ENCODE results near the gene LDHAL6A. TPM values are rescaled to one million over a fixed set of nuclear protein-coding genes. Genes with fewer than 3 reads are reported as not detected.

The LDHAL6A gene
- polyA plus RNA-seq, 1 donor from 2014 or later = not detected

DNA sequence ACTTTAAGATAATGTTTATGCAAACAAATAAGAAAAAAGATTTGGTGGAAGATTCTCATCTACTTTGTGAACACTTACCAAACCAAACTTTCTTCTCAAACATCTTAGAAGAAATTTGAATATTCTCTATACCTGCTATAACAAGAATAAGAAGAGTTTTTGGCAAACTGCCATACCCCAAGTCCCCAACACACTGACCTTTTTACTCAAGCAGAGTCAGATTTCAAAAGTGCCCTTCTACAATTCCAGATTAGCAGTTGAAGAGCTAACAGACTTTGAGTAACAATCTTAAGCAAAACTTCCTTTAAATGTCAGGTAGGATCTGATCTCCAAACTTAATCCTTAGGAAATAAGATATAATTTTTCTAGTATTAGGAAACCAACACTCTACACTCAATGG is 37.2 kb downstream of the LDHAL6A start:
- Histone ChIP-seq H3K36me3 (ENCODE audit: insufficient read depth, low read length) (no peaks in the 10 kb centered on the region), H3K27me3 (ENCODE audit: insufficient read depth, low read depth, low read length) (no peaks in the 10 kb centered on the region), H3K4me2 (ENCODE audit: low read length) (no peak overlapping the region), H3K79me2 (replicated peaks; ENCODE audit: insufficient read depth, low read length) (no peaks in the 10 kb centered on the region), H3K9ac (ENCODE audit: low read length) (no peak overlapping the region), H3K9me3 (ENCODE audit: low read length) (no peaks in the 10 kb centered on the region), H3K9me2 (ENCODE audit: insufficient read depth, low read length) (no peaks in the 10 kb centered on the region), H2AFZ (ENCODE audit: low read depth, low read length) (no peak overlapping the region), H3K4me3 (ENCODE audit: low read length) (no peak overlapping the region), H4K20me1 (ENCODE audit: insufficient read depth) (no peaks in the 10 kb centered on the region), H3K27ac (ENCODE audit: low read length) (no peak overlapping the region), H3F3A (ENCODE audit: insufficient read depth, low read length, poor library complexity, severe bottlenecking) (no peaks in the 10 kb centered on the region)
- no peak for TF ChIP-seq TAF1 (IDR thresholded peaks at IDR 0.05; ENCODE audit: low read depth)
- TF ChIP-seq, protein P1, sequence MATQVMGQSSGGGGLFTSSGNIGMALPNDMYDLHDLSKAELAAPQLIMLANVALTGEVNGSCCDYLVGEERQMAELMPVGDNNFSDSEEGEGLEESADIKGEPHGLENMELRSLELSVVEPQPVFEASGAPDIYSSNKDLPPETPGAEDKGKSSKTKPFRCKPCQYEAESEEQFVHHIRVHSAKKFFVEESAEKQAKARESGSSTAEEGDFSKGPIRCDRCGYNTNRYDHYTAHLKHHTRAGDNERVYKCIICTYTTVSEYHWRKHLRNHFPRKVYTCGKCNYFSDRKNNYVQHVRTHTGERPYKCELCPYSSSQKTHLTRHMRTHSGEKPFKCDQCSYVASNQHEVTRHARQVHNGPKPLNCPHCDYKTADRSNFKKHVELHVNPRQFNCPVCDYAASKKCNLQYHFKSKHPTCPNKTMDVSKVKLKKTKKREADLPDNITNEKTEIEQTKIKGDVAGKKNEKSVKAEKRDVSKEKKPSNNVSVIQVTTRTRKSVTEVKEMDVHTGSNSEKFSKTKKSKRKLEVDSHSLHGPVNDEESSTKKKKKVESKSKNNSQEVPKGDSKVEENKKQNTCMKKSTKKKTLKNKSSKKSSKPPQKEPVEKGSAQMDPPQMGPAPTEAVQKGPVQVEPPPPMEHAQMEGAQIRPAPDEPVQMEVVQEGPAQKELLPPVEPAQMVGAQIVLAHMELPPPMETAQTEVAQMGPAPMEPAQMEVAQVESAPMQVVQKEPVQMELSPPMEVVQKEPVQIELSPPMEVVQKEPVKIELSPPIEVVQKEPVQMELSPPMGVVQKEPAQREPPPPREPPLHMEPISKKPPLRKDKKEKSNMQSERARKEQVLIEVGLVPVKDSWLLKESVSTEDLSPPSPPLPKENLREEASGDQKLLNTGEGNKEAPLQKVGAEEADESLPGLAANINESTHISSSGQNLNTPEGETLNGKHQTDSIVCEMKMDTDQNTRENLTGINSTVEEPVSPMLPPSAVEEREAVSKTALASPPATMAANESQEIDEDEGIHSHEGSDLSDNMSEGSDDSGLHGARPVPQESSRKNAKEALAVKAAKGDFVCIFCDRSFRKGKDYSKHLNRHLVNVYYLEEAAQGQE (IDR thresholded peaks at IDR 0.05; ENCODE audit: borderline replicate concordance) = no peak
- no peak for TF ChIP-seq SMC3 (conservative IDR thresholded peaks at IDR 0.05; ENCODE audit: poor library complexity)

DNA sequence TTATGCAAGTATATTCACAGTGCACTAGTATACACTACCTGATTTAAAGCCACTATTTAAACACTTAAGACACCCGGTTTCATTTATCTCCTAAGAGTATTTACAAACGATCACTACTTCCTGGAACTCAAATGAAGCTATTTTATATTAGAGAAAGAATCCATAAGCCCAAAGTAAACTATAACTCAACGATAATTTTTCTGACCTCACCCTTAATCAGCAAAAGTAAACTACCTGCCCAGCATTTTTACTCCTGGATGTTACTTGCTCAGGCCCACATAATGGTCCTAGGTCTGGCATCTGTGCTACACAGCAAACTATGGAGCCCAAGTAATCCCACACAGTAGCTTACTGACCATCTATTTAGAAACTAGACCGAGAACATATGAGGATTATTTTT is 37.7 kb downstream of the LDHAL6A start:
- TF ChIP-seq, protein P1 (IDR thresholded peaks at IDR 0.05; ENCODE audit: borderline replicate concordance) = no peak
- Histone ChIP-seq H4K20me1 (ENCODE audit: insufficient read depth) (no peaks in the 10 kb centered on the region), H3K9me3 (ENCODE audit: low read length) (no peaks in the 10 kb centered on the region), H3K36me3 (ENCODE audit: insufficient read depth, low read length) (no peaks in the 10 kb centered on the region), H3K9ac (ENCODE audit: low read length) (no peak overlapping the region), H3K27me3 (ENCODE audit: insufficient read depth, low read depth, low read length) (no peaks in the 10 kb centered on the region), H3K79me2 (replicated peaks; ENCODE audit: insufficient read depth, low read length) (no peaks in the 10 kb centered on the region), H3K27ac (ENCODE audit: low read length) (no peak overlapping the region), H3K9me2 (ENCODE audit: insufficient read depth, low read length) (no peaks in the 10 kb centered on the region), H2AFZ (ENCODE audit: low read depth, low read length) (no peak overlapping the region), H3K4me3 (ENCODE audit: low read length) (no peak overlapping the region), H3K4me2 (ENCODE audit: low read length) (no peak overlapping the region), H3F3A (ENCODE audit: insufficient read depth, low read length, poor library complexity, severe bottlenecking) (no peaks in the 10 kb centered on the region)

DNA sequence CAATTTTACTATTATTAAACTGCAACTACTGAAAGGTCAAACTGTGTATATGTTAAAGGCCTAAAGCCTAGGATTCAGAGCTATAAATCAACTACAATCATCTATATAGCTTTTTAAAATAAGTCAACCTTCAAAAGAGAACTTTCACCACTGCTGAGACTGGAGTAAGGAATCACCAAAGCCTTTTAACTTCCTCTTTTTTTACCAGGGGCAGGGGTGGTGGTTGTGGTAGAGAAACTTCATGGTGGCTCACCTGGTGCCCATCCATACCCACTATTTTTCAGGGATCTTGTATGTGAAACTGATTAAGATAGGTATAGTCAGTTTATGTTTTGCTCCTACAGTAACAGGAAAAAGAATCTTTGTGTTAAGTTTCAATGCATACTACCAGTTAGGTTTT is 39.6 kb downstream of the LDHAL6A start:
- TF ChIP-seq MXI1 (conservative IDR thresholded peaks at IDR 0.05; ENCODE audit: poor library complexity, severe bottlenecking) (no peak), RAD21 (conservative IDR thresholded peaks at IDR 0.05) (no peak), EZH2 (IDR thresholded peaks at IDR 0.05; ENCODE audit: borderline replicate concordance, insufficient read depth, low read length, poor library complexity, severe bottlenecking) (no peak), POLR2AphosphoS5 (IDR thresholded peaks at IDR 0.05) (no peak), TAF1 (IDR thresholded peaks at IDR 0.05; ENCODE audit: low read depth) (no peak), EP300 (conservative IDR thresholded peaks at IDR 0.05; ENCODE audit: poor library complexity, severe bottlenecking) (no peak), SMC3 (conservative IDR thresholded peaks at IDR 0.05; ENCODE audit: poor library complexity) (no peak)
- TF ChIP-seq, protein P2, sequence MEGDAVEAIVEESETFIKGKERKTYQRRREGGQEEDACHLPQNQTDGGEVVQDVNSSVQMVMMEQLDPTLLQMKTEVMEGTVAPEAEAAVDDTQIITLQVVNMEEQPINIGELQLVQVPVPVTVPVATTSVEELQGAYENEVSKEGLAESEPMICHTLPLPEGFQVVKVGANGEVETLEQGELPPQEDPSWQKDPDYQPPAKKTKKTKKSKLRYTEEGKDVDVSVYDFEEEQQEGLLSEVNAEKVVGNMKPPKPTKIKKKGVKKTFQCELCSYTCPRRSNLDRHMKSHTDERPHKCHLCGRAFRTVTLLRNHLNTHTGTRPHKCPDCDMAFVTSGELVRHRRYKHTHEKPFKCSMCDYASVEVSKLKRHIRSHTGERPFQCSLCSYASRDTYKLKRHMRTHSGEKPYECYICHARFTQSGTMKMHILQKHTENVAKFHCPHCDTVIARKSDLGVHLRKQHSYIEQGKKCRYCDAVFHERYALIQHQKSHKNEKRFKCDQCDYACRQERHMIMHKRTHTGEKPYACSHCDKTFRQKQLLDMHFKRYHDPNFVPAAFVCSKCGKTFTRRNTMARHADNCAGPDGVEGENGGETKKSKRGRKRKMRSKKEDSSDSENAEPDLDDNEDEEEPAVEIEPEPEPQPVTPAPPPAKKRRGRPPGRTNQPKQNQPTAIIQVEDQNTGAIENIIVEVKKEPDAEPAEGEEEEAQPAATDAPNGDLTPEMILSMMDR (IDR thresholded peaks at IDR 0.05; ENCODE audit: poor library complexity, severe bottlenecking) = no peak
- TF ChIP-seq, protein P1 (IDR thresholded peaks at IDR 0.05; ENCODE audit: borderline replicate concordance) = no peak
- no peak overlapping the region for H3K4me3 ChIP-seq (ENCODE audit: low read length)
- H3K79me2 ChIP-seq (replicated peaks; ENCODE audit: insufficient read depth, low read length) = no peaks in the 10 kb centered on the region
- no peak overlapping the region for H3K4me2 ChIP-seq (ENCODE audit: low read length)
- peaks cover 6% of the 10 kb centered on the region for H3K36me3 ChIP-seq (ENCODE audit: insufficient read depth, low read length)
- H3F3A ChIP-seq (ENCODE audit: insufficient read depth, low read length, poor library complexity, severe bottlenecking) = no peaks in the 10 kb centered on the region
- H3K27me3 ChIP-seq (ENCODE audit: insufficient read depth, low read depth, low read length) = no peaks in the 10 kb centered on the region
- no peak overlapping the region for H3K9ac ChIP-seq (ENCODE audit: low read length)
- no peaks in the 10 kb centered on the region for H3K9me2 ChIP-seq (ENCODE audit: insufficient read depth, low read length)
- H4K20me1 ChIP-seq (ENCODE audit: insufficient read depth) = no peaks in the 10 kb centered on the region
- H3K27ac ChIP-seq (ENCODE audit: low read length) = no peak overlapping the region
- no peak overlapping the region for H2AFZ ChIP-seq (ENCODE audit: low read depth, low read length)
- no peaks in the 10 kb centered on the region for H3K9me3 ChIP-seq (ENCODE audit: low read length)

All from neural cell (in vitro differentiated cells).